ENCODE results near the gene HSD11B1.
A peak's percentile ranks its signal among the peaks of the same experiment; 100 is the strongest.

Gene HSD11B1

DNA sequence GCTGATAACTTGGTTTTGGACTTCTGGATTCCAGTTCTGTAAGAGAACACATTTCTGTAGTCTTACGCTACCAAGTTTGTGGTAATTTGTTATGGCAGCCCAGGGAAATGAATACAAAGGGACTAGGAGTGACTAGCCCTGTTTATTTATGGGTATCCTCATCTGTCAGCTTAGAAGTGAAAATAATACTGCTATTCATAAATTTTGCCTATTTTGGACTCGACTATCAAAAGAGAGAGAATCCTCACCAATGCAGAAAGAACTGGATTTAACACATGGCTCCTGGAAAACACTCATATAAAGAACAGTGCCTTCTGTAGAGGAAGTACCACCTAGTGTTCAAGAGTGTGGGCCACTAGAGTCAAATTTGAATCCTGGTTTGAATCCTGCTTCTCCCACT lies 22.6 kb downstream of the HSD11B1 start:
- no peak for DNase-seq (ENCODE audit: low read depth)

DNA sequence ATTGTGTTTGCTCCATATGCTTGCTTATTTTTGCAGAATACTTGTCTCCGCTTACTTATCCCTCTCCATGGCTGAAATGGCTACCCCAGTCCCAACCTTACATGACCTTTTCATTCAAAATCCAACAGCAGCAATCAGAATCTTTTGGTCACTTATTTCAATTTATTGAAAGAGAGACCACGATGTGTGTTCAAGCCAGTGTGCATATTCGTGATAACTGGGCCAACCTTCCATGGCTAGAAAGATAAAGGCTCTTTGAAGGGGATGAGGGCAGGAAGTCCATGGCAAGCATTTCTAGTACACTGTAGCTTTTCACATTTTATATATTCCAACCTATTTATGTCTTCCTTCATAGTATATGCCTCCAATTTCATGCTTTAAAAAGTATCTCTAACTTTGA lies 23.1 kb downstream of the HSD11B1 start:
- DNase-seq (ENCODE audit: low read depth): no peak

GRCh38 chr1:209728466-209728865 lies 23.8 kb downstream of the HSD11B1 start:
- no peak for DNase-seq (ENCODE audit: low read depth)

- no peak for DNase-seq (ENCODE audit: low read depth)
Observed at GRCh38 chr1:209729436-209729835, 24.8 kb downstream of the HSD11B1 start.

- DNase-seq (ENCODE audit: low read depth): no peak
Observed at GRCh38 chr1:209732725-209733124, 28.1 kb downstream of the HSD11B1 start.

DNA sequence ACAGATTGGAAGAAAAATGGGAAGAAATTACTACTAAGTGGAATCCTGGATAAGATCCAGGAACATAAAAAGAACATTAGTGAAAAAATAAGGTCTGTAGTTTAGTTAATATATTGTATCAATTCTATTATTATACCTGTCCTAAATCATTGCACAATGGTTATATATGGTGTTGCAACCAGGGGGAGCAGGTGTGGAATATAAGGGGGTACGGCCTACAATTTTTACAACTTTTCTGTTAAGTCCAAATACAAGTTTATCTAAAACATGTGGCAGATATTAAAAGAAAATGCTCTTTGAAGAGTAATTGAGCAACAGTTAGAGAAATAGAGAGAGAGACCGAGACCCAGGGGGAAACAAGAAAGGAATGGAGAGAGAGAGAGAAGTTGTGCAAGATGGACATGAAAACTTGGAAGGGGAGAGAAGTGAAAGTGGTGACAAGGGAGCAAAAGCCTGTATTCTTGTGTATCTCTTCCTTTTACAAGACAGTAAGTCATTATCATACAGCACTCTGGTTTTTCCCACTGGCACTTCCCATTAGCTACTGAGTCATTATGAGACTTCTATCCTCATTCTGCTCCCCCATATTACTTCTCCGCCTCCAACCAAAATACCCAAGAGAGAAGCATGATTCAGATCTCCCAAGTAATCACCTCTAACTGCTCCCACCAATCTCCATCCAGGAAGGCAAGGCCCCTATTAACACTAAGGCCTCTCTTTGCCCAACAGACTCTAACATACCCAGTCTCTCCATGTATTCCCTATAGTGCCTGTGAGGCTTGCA lies 29.0 kb downstream of the HSD11B1 start:
- no peak for DNase-seq (ENCODE audit: low read depth)

DNA sequence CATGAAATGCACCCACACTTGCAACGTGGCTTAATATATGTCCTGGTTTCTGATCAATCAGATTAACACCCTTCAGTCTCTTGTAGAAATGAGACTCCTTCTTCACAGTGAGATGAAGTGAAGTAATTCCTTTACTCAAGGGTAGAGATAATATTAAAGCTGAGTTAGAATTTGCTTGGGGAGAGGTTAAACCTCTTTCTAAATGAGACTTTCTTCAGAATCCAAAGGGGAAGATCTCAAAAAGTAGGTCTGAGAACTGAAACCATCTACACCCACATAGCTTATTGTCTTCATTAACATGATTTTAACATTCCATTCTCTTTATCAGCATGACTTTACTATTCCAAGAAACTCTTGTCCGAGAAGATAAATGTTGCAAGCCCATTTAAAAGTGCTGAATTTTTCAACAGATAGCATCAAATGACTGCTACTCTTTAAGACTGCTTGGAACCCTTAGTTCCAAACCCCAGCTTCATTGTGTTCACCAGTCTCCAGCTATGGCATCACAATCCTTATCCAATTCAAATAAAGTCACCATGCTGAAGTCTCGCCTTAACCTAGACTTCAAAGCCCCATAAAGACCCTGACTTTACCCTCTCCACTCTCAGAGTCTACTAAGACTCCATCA lies 32.0 kb downstream of the HSD11B1 start:
- no peak for DNase-seq (ENCODE audit: low read depth)

DNA sequence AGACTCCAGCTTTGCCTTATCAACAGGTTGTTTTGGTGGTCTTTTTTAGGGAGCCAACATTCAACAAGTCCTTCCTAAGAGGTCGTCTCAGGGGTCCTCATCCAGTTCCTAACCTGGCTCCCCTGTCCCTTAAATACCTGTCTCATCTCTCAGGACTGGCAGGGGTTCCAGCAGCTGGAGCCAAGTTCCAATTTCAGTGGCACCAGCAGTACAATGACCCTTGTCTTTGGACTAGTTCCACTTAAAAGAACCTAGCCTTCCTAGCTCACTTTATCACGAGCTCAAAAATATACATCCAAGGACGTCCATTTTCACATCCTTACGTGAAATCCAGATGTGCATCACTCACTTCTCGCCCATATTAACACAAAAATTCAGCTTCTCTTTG lies 32.5 kb downstream of the HSD11B1 start:
- DNase-seq (ENCODE audit: low read depth): no peak

DNA sequence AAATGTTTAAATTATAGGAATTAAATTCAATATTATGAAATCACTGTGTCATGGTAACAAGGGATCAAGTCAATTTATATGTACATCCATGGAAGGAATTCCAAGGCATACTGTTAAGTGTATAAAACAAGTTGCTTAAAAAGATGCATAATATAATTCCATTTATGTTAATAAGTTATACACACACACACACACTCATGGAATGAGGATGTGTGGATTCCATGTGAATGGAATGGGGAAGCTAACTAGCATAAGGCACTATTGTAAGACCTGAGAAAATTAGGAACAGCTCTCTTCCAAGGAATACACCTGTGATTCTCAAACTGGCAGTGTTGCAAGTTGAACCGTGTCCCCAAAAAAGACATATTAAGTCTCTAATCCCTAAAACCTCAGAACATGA lies 33.6 kb downstream of the HSD11B1 start:
- no peak for DNase-seq (ENCODE audit: low read depth)

GRCh38 chr1:209741193-209741592 lies 36.5 kb downstream of the HSD11B1 start:
- no peak for DNase-seq (ENCODE audit: low read depth)

DNA sequence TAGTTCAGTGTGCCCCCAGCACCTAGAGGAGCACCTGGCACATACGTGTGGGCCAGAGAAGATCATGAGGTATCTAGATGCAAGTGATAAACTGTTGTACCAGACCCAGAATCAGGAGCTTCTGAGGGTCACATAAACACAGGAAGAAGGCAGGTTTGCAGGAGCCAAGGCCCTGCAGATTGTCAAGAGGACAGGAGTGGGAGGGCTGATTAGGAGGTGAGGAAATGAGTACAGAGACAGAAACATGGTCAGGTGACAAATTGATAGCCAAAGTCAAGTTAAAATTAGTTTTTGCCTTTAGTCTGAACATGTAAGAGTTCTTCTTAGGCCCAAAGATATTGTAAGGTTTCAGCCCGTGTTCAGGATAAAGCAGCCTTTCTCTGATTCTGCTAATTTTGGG lies 37.2 kb downstream of the HSD11B1 start:
- DNase-seq (ENCODE audit: low read depth): no peak

- DNase-seq (ENCODE audit: low read depth): no peak
Observed at GRCh38 chr1:209742409-209743144, 37.9 kb downstream of the HSD11B1 start.

GRCh38 chr1:209743145-209743482 lies 38.5 kb downstream of the HSD11B1 start:
- DNase-seq (ENCODE audit: low read depth): no peak

DNA sequence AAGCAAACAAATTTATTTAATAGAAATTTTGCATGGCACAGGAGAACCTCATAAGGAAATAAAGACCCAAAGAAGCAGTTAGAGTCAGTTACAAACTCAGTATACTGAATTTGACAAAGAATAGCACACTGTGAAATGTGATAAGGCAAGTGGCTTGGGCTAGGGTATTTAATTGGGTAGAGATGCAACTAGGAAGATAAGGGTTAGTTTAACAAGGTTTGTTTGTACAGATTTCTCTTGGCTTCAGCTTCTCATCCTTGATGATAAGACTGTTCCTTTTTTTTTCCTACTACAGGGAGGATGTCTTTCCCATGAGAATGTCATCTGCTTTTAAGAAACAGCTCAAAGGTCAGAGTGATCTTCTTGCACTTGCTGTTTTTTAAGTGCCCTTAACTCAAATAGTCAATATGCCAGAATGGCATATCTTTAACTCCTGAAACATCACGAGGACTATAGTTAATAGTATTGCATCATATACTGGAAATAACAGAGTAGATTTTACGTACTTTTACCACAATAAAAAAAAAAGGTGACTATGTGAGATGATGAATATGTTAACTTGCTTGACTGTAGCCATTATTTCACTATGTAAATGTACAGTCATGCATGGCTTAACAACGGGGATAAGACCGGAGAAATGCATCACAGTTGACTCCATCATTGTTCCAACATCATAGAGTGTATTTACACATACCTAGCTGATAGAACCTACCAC lies 42.0 kb downstream of the HSD11B1 start:
- no peak for DNase-seq (ENCODE audit: low read depth)

GRCh38 chr1:209747580-209748262 lies 43.1 kb downstream of the HSD11B1 start:
- DNase-seq (ENCODE audit: low read depth): peak; percentile 77

GRCh38 chr1:209748620-209749019 lies 44.0 kb downstream of the HSD11B1 start:
- no peak for DNase-seq (ENCODE audit: low read depth)

DNA sequence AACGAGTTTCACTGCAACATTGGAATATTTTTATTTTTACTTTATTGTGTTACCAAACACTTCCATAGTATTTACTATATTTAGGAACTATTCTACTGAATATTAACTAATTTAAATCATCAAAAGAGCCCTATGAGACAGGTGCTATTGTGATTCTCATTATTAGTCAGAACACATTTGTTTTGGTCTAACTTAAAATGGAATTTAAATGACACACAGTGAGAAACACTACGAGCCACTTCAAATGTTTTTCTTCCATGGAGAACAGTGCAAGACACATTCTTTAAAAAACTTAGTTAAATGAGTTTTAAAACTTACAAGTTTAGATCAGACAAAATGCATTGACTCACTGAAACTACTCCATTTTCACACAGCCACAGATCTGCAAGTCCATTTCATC lies 44.6 kb downstream of the HSD11B1 start:
- DNase-seq (ENCODE audit: low read depth): no peak

GRCh38 chr1:209749670-209750323 lies 45.2 kb downstream of the HSD11B1 start:
- no peak for DNase-seq (ENCODE audit: low read depth)

DNA sequence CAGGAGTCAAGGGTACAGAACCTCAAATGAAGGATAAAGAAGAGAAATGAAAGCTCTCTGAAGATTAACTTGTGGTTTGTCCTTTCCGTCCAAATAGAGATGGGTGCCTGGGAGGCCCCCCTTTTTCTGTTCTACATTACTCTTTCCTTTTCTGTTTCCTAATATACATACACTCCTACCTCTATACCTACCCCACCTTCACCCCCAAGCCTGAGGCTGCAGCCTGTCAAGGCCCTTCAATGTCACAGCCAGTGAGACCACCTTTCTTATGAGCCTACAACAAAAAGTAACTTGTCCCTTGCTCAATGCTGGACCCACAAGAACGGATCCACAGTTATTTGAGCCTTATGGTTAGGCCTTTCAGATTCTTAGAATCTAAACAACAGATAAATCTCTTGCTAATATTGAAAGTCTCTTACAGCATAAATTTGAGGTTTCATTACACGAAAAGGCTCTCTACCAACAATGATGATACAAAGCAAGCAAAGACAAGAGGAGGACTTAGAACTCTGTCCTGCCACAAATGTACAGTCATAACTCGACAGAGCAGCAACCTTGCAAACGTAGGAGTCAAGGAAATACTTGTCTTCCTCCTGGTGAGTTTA lies 47.1 kb downstream of the HSD11B1 start:
- peak; percentile 26 for DNase-seq (ENCODE audit: low read depth)

DNA sequence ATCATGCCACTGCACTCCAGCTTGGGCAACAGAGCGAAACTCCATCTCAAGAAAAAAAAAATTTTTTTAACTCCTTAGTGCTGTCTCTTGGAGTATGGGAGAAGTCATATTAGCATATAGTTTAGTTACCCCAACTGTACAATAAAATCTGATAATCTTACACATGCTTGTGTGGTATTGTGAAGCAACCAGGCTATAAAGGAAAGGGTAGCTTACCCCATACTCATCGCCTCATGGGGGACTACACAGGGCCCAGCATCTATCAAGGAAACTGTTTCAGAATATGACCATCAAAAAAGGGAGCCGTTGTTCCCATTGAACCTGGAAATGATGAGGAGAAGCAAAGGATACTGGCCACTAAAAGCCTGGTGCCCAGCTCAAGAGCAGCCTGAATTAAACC lies 48.2 kb downstream of the HSD11B1 start:
- DNase-seq (ENCODE audit: low read depth): no peak

GRCh38 chr1:209755256-209755655 lies 50.6 kb downstream of the HSD11B1 start:
- DNase-seq (ENCODE audit: low read depth): no peak

All from activated T-cell treated with anti-CD3 and anti-CD28 coated beads for 24 hours (primary cell).